Measurements from ENCODE around the gene ZNRF2.
"Not testable (repeated sequence)": the region's sequence is repeated elsewhere in the genome, so short reads cannot be mapped to it uniquely, and the experiment has no call there.

Gene ZNRF2

GRCh38 chr7:30263090-30263710 lies 21.2 kb upstream of the ZNRF2 start:
- DNase-seq (ENCODE audit: low spot score): no peak

- DNase-seq (ENCODE audit: low spot score): no peak
Measured at GRCh38 chr7:30264052-30264451, 20.3 kb upstream of the ZNRF2 start.

- not testable (repeated sequence) for DNase-seq (ENCODE audit: low spot score)
Measured at GRCh38 chr7:30265189-30265588, 19.2 kb upstream of the ZNRF2 start.

- DNase-seq (ENCODE audit: low spot score): no peak
Measured at GRCh38 chr7:30266686-30267085, 17.7 kb upstream of the ZNRF2 start.

DNA sequence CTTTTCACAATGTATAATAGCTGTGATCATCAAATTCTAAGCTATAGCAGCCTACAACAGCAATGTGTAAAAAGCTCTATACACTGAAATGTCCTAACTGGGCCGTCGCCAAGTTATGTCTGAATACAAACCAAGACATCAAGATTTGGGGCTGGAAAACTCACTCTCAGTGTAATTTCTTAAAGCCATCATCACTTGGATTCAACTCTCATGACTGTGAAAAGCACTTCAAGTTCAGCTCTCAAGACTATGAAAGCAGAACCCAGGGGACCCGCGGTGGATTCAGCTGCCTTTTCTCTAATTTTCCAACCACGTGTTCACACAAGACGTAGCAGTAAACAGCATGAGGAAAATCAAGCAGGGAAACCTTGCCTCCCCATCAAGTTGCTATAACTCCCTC lies 15.8 kb upstream of the ZNRF2 start:
- DNase-seq (ENCODE audit: low spot score): no peak

- no peak for DNase-seq (ENCODE audit: low spot score)
Measured at GRCh38 chr7:30269490-30269889, 14.9 kb upstream of the ZNRF2 start.

DNA sequence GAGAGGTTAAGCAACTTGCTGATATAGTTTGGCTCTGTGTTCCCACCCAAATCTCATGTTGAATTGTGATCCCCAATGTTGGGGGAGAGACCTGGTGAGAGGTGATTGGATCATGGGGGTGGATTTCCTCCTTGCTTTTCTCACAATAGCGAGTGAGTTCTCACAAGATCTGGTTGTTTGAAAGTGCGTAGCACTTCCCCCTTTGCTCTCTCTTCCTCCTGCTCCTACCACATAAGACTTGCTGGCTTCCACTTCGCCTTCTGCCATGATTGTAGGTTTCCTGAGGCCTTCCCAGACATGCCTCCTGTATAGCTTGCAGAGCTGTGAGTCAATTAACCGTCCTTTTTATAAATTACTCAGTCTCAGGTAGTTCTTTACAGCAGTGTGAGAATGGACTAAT lies 13.5 kb upstream of the ZNRF2 start:
- no peak for DNase-seq (ENCODE audit: low spot score)

- no peak for DNase-seq (ENCODE audit: low spot score)
Measured at GRCh38 chr7:30272126-30272525, 12.3 kb upstream of the ZNRF2 start.

DNA sequence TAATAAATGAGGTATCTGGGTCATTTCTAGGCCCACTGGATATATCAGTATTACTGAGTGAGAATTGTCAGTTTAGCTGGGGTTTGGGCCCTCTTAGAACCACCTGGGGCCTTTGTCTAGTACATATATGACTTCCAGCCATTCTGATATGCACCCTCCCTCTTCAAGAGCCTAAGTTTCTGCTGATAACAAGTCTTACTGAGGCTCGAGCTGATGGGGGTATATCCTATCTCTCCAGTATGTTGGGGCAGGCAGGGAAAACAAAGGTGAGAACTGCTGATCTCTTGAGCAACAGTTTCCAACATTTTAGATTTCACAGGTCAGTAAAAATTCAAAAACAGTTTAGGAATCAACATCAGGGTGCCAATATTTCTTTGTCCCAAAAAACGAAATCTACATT lies 10.8 kb upstream of the ZNRF2 start:
- DNase-seq (ENCODE audit: low spot score): no peak

DNA sequence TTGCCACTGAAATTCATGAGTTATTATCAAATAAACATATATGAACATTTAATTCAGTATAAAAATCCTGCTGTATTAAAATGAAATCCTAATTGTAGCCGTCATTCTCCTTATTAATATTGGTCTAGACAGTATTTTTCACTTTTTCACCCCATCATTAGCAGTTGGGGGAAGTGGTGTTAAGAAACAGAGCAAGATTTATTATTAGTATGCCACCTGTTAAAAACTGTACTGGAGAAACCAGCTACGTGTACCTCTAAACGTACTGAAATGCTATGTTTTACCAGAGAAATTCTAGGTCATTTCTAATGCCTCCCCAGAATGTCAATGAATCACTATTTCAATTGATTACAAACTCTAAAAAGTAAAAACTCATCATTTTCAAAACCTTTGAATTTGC lies 9.8 kb upstream of the ZNRF2 start:
- no peak for DNase-seq (ENCODE audit: low spot score)

DNA sequence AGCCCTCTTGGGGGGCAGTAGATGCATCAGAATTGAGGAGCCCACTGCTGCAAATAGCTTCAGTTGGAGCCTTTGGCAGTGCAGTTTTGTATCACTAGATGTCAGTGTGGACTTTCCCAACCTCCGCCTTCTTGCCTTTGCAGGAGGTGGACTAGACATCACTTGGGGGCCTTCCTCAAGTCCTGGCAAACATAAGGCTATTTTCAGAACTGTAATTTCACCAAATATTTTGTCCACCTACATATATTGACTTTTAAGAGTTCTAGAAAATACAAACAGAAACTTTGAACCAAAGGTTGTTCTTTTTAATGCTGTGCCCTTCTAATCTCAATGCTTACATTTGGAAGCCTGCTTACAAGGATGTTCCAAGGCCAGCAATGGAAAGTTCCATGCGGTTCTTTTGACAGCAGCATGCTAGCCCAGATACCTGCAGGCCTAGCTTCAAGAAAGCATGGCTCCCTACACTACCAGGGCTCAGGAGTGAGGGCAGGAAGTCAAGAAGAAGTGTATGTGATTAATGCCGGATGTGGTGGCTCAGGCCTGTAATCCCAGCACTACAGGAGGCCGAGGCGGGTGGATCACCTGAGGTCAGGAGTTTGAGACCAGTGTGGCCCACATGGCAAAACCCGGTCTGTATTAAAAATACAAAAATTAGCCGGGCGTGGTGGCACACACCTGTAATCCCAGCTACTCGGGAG lies 8.0 kb upstream of the ZNRF2 start:
- DNase-seq (ENCODE audit: low spot score): peak; percentile 69

DNA sequence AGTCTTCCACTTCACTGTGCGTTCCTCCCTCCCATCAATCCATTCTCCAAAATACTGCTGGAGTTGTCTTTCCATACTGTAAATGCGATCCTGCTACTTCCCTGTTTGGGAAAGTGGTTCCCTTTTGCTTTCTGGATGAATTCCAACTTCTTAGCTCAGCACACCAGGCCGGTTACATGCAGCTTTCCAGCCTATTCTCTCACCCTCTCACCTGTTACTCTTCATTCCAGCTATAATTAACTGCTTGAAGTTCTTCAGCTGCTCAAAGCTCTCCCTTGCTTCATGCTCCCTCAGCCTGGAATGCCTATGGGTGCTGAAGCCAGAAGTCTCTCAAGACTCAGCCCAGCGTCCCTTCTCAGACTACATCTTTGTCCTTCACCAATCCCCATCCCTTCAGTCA lies 6.0 kb upstream of the ZNRF2 start:
- no peak for DNase-seq (ENCODE audit: low spot score)

- DNase-seq (ENCODE audit: low spot score): no peak
Measured at GRCh38 chr7:30278849-30279652, 5.3 kb upstream of the ZNRF2 start.

- no peak for DNase-seq (ENCODE audit: low spot score)
Measured at GRCh38 chr7:30279653-30279904, 4.8 kb upstream of the ZNRF2 start.

DNA sequence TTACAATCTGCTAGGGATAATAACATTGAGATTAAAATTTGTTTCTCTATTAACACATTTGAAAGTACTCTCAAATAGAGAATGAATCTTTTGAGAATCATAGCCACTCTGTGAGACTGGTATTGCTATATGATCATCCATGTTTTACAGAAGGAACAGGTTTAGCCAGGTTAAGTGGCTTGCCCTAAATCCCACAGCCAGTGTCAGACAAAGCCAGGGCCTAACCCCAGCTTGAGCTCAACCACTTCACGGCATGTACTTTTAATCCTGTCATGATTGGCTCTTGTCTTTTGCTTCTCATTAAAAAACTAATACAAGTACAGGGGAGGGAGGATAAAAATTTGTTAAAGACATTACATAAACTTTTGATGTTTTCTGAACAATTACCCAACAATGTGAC lies 3.8 kb upstream of the ZNRF2 start:
- DNase-seq (ENCODE audit: low spot score): no peak

GRCh38 chr7:30281263-30281662 lies 3.1 kb upstream of the ZNRF2 start:
- DNase-seq (ENCODE audit: low spot score): no peak

DNA sequence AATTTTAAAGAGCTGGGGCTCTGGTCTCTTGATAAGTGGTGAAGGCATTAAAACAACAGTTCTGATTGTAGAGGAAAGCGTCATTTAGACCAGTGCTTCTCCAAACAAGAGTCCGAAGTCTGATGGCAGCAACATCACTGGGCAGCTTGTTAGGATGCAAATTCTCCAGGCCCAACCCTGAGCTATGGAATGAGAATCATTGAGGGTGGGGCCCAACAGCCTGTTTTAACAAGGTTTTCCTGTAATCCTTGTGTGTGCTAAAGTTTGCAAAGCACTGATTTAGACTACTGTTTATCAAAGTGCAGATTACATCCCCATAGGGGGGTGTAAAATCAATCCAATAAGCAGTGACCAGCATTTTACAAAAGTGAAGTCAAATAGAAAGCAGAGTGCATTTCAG lies 2.6 kb upstream of the ZNRF2 start:
- DNase-seq (ENCODE audit: low spot score): no peak

GRCh38 chr7:30282735-30283134 lies 1.7 kb upstream of the ZNRF2 start:
- DNase-seq (ENCODE audit: low spot score): no peak

DNA sequence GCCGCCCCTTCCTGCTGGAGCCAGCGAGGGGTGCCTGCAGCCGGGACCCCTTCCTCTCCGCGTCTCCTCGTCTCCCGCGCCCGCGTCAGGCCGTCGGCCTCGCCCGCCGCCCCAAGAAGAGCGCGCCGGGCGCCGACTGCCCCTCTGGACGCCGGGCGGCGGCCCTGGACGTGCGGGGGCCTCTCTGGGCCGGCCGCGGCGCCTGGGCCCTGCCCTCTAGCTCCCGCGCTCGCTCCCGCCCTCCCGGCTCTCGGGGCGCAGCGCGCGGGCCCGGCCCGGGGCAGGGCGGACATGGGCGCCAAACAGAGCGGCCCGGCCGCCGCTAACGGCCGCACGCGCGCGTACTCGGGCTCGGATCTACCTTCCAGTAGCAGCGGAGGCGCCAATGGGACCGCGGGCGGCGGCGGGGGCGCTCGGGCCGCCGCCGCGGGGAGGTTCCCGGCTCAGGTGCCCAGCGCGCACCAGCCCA lies 704 bp downstream of the ZNRF2 start:
- peak; percentile 30 for DNase-seq (ENCODE audit: low spot score)

DNA sequence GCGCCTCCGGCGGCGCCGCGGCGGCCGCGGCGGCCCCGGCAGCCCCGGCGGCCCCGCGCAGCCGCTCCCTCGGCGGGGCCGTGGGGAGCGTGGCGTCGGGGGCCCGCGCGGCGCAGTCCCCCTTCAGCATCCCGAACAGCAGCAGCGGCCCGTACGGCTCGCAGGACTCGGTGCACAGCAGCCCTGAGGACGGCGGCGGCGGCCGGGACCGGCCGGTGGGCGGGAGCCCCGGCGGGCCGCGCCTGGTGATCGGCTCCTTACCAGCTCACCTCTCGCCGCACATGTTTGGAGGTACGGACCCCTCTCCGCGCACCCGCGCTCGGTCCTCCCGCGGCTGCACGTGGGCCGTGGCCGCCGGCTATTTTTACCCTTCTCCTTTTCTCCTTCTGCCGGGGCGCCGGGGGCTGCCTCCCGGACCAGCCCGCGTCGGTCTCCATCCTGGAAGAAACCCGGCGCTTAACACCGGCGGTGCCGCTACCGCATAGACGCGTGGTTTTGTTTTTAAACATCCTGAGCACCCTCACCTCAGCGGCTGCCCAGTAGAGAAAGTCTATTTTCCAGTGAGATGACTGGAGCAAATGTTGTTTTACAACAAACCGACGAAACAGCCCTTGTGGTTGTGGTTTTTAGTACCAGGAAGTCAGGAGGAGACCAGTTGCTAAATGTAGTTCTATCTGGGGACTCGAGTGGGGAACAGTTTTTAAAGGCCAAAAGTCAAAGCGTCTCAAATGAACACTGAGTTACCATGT lies 1.3 kb downstream of the ZNRF2 start:
- peak; percentile 37 for DNase-seq (ENCODE audit: low spot score)

GRCh38 chr7:30286749-30287148 lies 2.4 kb downstream of the ZNRF2 start:
- DNase-seq (ENCODE audit: low spot score): no peak

DNA sequence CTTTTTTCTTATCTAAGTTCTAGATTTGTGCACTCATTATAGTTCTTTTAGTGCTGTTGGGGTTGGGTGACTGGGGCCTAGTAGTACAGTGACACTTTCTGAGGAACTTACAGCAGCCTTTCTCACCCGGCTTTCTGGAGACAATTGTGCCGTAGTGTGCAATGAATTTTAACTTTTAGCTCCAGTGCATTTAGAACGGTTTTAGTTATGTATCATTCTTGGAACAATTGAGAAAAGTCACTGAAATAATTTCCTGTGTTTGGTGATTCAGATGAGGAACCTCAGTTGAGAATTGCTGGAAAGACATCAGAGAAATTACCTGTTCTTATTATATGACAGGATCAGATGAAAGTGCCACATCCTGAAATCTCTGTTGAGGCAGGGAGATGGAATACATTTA lies 3.2 kb downstream of the ZNRF2 start:
- DNase-seq (ENCODE audit: low spot score): not testable (repeated sequence)

DNA sequence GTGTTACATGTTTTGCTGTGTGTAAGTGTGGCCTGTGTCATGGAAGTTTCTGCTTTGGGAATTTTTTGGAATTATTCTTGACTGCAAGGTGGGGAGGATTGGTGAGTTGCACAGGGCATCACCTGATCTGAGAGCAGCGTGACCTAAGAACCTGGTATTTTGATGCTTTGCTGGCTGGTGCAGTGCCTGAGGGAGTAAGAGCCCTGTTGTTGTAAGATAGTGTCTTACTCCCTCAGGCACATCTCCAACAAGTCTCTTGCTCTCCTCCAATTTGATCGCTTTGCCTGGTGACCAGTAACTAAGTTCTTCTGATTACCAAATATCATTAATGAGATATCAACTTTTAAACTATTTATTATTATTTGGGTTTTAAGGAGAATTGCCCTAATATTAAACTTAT lies 5.2 kb downstream of the ZNRF2 start:
- not testable (repeated sequence) for DNase-seq (ENCODE audit: low spot score)

All from globus pallidus (tissue), 1 donor.